Activated T-helper 1 cell treated with anti-CD3 and anti-CD28 coated beads, Interleukin-12 subunit alpha, Interleukin-12 subunit beta, Interleukin-2, Interleukin-4 antibody, amounts not matched to agents 30 ng/mL and 10 ng/mL and 1 ng/mL, durations not matched to agents 14 hours and 24 hours and 36 hours (primary cell): ENCODE measurements around the gene ORC3. TPM values are rescaled to one million over a fixed set of nuclear protein-coding genes. Genes with fewer than 3 reads are reported as not detected.
A peak's percentile ranks its signal among the peaks of the same experiment; 100 is the strongest.

Experiments used
- DNase-seq: peaks from one replicate; pipeline ENCODE4 v3.0.0; 2021; ENCODE audit warnings: low spot score
- H3K27ac Mint-ChIP-seq: one replicate; pipeline ENCODE4 v1.8.0; 2021; ENCODE audit warnings: mild to moderate bottlenecking, mixed read lengths
- H3K27me3 Mint-ChIP-seq: one replicate; pipeline ENCODE4 v1.8.0; 2022; ENCODE audit warnings: mild to moderate bottlenecking, moderate library complexity, mixed read lengths; ENCODE audit not compliant: insufficient read depth
- H3K36me3 Mint-ChIP-seq: one replicate; pipeline ENCODE4 v1.8.0; 2021; ENCODE audit warnings: low read depth, mixed read lengths
- H3K4me1 Mint-ChIP-seq: one replicate; pipeline ENCODE4 v1.8.0; 2021; ENCODE audit warnings: low read depth, mixed read lengths
- H3K4me3 Mint-ChIP-seq: one replicate; pipeline ENCODE4 v1.8.0; 2021; ENCODE audit warnings: mild to moderate bottlenecking, moderate library complexity, mixed read lengths
- H3K9me3 Mint-ChIP-seq: one replicate; pipeline ENCODE4 v1.8.0; 2021; ENCODE audit warnings: mixed read lengths
- intact Hi-C: fragments of 100-400 bp; cut with micrococcal nuclease; formaldehyde crosslinking; loops from one replicate; pipeline ENCODE4 v1.15.1; 2024
- total RNA-seq: library from RNA; stranded (reverse); gene quantifications from 2 replicates; pipeline ENCODE4 v1.2.3, GENCODE V29; 2022

ORC3 gene
- total RNA-seq, 1 donor from 2014 or later: 34.7 TPM

GRCh38 chr6:87654122-87654521 is 64.2 kb downstream of the ORC3 start:
- Mint-ChIP-seq H3K27me3 (no peaks in the 10 kb centered on the region), H3K36me3 (peaks cover 34% of the 10 kb centered on the region), H3K4me1 (peaks cover 38% of the 10 kb centered on the region), H3K27ac (peak overlapping the region; percentile 60), H3K9me3 (no peaks in the 10 kb centered on the region), H3K4me3 (no peak overlapping the region)
- intact Hi-C loops: loop anchor here (2.0 to 5.0 kb wide), 2 partner anchors 13 to 62 kb away; partner anchors contain the start of gene ORC3
- DNase-seq: no peak

DNA sequence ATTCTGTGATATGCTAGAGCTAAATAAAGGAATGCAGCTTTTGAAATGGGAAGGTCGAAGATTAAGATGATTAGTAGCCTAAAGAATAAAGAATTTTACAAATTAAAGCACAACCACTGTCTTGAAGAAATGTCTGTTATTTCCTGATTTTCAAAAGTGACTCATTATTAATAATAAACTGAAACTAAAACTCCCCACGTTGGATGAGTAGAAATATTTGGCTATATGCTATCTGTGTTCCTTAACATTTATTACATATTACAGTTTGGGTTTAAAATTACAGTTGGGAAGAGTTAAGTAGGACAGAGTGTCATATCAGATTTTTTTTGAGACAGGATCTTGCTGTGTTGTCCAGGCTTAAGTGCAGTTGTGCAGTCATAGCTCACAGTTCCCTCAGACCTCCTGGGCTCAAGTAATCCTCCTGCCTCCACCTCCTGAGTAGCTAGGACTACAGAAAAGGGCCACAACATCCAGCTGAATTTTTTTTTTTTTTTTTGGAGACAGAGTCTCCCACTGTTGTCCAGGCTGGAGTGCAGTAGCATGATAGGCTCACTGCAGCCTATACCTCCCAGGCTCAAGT is 65.0 kb downstream of the ORC3 start:
- H3K27me3 Mint-ChIP-seq: no peaks in the 10 kb centered on the region
- DNase-seq: no peak
- H3K9me3 Mint-ChIP-seq: no peaks in the 10 kb centered on the region
- peaks cover 34% of the 10 kb centered on the region for H3K36me3 Mint-ChIP-seq
- no peak overlapping the region for H3K4me3 Mint-ChIP-seq
- intact Hi-C loops: loop anchor here (2.0 to 5.0 kb wide), 2 partner anchors 14 to 63 kb away; partner anchors contain the start of gene ORC3
- H3K4me1 Mint-ChIP-seq: peaks cover 38% of the 10 kb centered on the region
- H3K27ac Mint-ChIP-seq: no peak overlapping the region

- intact Hi-C loops: loop anchor here (2.0 kb wide), 1 partner anchor 15 kb away; no protein-coding TSS in a partner anchor
- DNase-seq: no peak
- H3K27ac Mint-ChIP-seq: no peak overlapping the region
- peaks cover 38% of the 10 kb centered on the region for H3K4me1 Mint-ChIP-seq
- H3K4me3 Mint-ChIP-seq: no peak overlapping the region
- H3K27me3 Mint-ChIP-seq: no peaks in the 10 kb centered on the region
- no peaks in the 10 kb centered on the region for H3K9me3 Mint-ChIP-seq
- H3K36me3 Mint-ChIP-seq: peaks cover 34% of the 10 kb centered on the region
Measured at GRCh38 chr6:87655824-87656223, 65.9 kb downstream of the ORC3 start.

GRCh38 chr6:87656857-87657256 is 66.9 kb downstream of the ORC3 start:
- no peak overlapping the region for H3K4me3 Mint-ChIP-seq
- no peaks in the 10 kb centered on the region for H3K27me3 Mint-ChIP-seq
- H3K4me1 Mint-ChIP-seq: peaks cover 38% of the 10 kb centered on the region
- no peak for DNase-seq
- intact Hi-C loops: no loop called here
- H3K9me3 Mint-ChIP-seq: no peaks in the 10 kb centered on the region
- H3K27ac Mint-ChIP-seq: peak overlapping the region; percentile 74
- peaks cover 38% of the 10 kb centered on the region for H3K36me3 Mint-ChIP-seq

DNA sequence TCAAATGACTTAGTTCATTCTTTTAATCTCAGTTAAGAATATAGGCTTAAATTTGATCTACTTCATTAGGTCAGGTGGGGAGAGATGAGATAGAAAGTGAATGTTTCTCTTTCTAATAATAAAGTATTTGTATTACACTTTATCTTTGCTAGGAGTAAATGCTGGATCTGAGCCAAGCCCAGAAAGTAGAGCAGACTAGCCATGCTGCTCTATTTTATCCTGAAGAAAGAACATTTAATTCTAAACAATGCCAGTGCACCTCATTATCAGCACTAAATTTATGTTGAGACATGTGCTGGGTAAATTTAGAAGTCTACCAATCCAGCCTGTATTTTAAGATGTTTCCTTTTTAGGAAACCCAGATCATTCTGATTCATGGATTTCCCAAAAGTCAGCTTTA is 68.6 kb downstream of the ORC3 start:
- intact Hi-C loops: no loop called here
- DNase-seq: no peak
- Mint-ChIP-seq H3K9me3 (no peaks in the 10 kb centered on the region), H3K4me3 (no peak overlapping the region), H3K4me1 (peaks cover 24% of the 10 kb centered on the region), H3K36me3 (peaks cover 32% of the 10 kb centered on the region), H3K27ac (no peak overlapping the region), H3K27me3 (no peaks in the 10 kb centered on the region)

DNA sequence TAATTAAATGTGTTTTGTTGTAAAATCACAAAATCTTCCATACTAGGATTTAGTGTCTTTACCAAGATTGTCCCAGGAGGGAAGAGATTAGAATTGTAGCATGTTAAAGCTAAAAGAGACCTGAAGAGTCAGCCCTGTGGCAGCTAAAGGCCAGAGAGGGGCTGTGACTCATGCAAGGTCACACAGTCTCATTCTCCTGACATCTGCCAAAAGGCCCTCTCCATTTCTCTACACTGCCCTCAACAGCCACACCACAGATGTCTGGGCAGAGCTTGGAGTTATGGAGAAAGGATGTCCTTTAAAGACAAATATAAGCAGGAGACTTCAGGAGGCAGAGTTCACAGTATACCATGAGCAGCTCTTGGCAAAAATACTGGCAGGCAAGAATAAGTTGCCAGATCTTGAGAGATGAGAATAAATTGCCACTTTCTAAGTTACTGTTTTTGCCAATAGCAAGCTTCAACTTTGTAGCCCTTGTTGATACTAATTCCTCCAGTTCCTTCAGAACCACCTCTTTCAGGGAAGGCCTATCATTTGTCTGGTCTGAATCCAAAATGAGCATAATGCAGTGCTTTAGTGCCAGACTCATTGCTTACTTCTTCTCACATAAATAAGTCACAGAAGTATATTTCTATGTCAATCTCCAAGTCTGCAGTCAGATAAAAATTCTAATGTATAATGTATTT is 70.4 kb downstream of the ORC3 start:
- Mint-ChIP-seq H3K4me1 (peaks cover 13% of the 10 kb centered on the region), H3K27me3 (no peaks in the 10 kb centered on the region), H3K36me3 (peaks cover 27% of the 10 kb centered on the region), H3K27ac (no peak overlapping the region), H3K9me3 (no peaks in the 10 kb centered on the region), H3K4me3 (no peak overlapping the region)
- intact Hi-C loops: no loop called here
- DNase-seq: no peak

- intact Hi-C loops: no loop called here
- peaks cover 27% of the 10 kb centered on the region for H3K36me3 Mint-ChIP-seq
- no peak overlapping the region for H3K27ac Mint-ChIP-seq
- no peak for DNase-seq
- peaks cover 13% of the 10 kb centered on the region for H3K4me1 Mint-ChIP-seq
- no peak overlapping the region for H3K4me3 Mint-ChIP-seq
- H3K9me3 Mint-ChIP-seq: no peaks in the 10 kb centered on the region
- H3K27me3 Mint-ChIP-seq: no peaks in the 10 kb centered on the region
Measured at GRCh38 chr6:87661016-87661415, 71.1 kb downstream of the ORC3 start.

DNA sequence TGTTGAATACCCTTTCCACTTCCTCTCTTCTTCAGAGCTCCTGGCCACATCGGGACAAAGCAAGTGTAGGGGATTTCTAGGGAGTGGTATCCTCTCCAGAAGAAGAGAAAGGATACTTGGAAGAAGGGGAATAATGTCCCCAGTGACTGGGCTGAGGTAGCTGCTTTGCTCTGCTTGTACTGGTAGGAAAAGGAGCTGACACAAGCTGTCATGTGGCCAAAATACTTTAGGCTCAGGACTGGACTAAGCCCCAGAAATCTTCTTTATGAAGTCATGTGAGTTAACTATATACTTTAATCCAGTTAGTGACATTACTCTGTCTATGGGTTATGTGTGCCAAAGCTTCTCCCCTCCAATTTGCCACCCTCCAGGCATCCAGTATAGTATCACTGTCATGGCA is 71.6 kb downstream of the ORC3 start:
- intact Hi-C loops: no loop called here
- peaks cover 29% of the 10 kb centered on the region for H3K36me3 Mint-ChIP-seq
- H3K27me3 Mint-ChIP-seq: no peaks in the 10 kb centered on the region
- no peak for DNase-seq
- peaks cover 13% of the 10 kb centered on the region for H3K4me1 Mint-ChIP-seq
- H3K9me3 Mint-ChIP-seq: no peaks in the 10 kb centered on the region
- H3K4me3 Mint-ChIP-seq: no peak overlapping the region
- no peak overlapping the region for H3K27ac Mint-ChIP-seq

GRCh38 chr6:87663434-87663833 is 73.5 kb downstream of the ORC3 start:
- peaks cover 21% of the 10 kb centered on the region for H3K36me3 Mint-ChIP-seq
- H3K27me3 Mint-ChIP-seq: no peaks in the 10 kb centered on the region
- intact Hi-C loops: no loop called here
- H3K4me3 Mint-ChIP-seq: no peak overlapping the region
- DNase-seq: no peak
- no peaks in the 10 kb centered on the region for H3K9me3 Mint-ChIP-seq
- no peak overlapping the region for H3K27ac Mint-ChIP-seq
- no peaks in the 10 kb centered on the region for H3K4me1 Mint-ChIP-seq

DNA sequence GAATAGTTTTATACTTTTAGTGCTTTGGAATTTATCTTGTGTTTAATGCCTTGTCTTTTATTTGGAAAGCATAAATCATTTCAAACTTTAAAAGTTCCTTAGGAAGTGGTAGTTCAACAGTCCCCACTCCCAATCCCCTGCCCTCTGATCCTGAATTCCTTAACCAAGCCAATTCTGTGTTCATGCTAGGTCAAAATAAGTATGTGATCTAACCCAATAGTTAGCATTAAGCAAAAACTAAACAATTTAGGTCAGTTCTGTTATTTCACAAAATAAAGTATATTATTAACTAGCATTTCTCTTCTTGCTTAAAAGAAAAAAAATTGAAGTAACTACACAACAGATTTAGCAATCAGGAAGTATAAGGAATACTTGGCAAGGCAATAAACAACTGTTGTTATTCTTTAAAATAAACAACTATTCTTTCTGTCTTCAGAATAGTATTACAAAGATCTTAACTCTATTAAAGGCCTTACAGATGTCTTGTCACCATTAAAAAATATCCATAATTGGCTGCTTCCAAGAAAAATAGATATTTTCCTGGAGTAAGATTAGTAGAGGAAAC is 75.1 kb downstream of the ORC3 start:
- no peaks in the 10 kb centered on the region for H3K9me3 Mint-ChIP-seq
- no peak overlapping the region for H3K4me3 Mint-ChIP-seq
- DNase-seq: no peak
- no peak overlapping the region for H3K27ac Mint-ChIP-seq
- intact Hi-C loops: no loop called here
- H3K36me3 Mint-ChIP-seq: peaks cover 18% of the 10 kb centered on the region
- H3K4me1 Mint-ChIP-seq: no peaks in the 10 kb centered on the region
- no peaks in the 10 kb centered on the region for H3K27me3 Mint-ChIP-seq

DNA sequence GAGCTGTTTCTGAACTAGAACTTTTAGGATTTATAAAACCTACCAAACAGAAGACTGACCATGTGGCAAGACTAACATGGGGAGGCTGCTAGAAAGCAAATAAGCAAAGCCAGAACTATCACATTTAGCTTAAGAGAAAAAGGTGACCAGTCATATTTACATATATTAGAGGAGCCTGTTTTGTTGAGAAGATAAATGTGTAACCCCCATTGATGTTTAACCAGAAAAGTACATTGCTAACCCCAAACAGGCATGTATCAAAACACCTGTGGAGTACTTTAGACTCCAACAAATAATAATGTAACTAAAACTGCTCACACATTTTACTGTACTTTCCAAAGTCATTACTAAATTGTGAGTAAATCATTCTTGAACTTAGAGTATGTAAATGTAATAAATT is 77.1 kb downstream of the ORC3 start:
- intact Hi-C loops: no loop called here
- H3K4me1 Mint-ChIP-seq: peaks cover 15% of the 10 kb centered on the region
- H3K27me3 Mint-ChIP-seq: no peaks in the 10 kb centered on the region
- H3K36me3 Mint-ChIP-seq: peaks cover 24% of the 10 kb centered on the region
- H3K9me3 Mint-ChIP-seq: no peaks in the 10 kb centered on the region
- H3K4me3 Mint-ChIP-seq: no peak overlapping the region
- no peak for DNase-seq
- no peak overlapping the region for H3K27ac Mint-ChIP-seq

DNA sequence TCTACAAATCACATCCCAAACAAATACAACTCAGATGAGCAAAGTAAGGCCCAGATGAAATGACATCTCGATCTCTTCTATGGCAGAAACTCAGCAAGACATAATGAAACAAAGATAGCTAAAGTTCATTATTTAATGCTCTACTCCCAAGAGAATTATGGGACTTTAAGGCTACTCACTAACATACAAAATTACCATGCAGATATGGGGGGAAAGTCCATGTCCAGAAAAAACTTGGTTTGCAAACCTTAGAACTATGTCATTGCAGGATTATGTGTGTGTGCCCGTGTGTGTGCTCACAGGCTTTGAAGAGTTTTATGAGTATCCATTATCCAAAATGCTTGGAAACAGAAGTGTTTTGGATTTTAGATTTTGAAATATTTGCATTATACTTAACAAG is 78.1 kb downstream of the ORC3 start:
- Mint-ChIP-seq H3K4me3 (no peak overlapping the region), H3K36me3 (peaks cover 27% of the 10 kb centered on the region), H3K27me3 (no peaks in the 10 kb centered on the region), H3K9me3 (no peaks in the 10 kb centered on the region), H3K4me1 (peaks cover 17% of the 10 kb centered on the region), H3K27ac (no peak overlapping the region)
- intact Hi-C loops: no loop called here
- no peak for DNase-seq

DNA sequence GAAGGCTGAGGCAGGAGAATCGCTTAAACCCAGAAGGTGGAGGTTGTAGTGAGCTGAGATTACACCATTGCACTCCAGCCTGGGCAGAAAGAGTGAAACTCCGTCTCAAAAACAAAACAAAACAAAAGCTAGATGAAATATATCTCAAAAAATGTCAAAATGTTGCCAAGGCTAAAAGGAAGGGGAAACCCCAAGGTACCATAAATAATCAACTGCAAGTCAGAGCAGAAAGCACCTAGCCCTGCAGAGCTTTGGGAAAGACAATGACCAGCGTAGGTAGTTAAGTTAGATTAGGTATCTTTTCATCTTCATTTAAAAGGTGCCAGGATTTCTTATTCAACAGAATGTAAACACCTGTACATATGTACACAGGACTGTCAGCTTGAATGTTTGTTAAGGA is 79.1 kb downstream of the ORC3 start:
- intact Hi-C loops: no loop called here
- H3K27ac Mint-ChIP-seq: no peak overlapping the region
- H3K36me3 Mint-ChIP-seq: peaks cover 22% of the 10 kb centered on the region
- peaks cover 17% of the 10 kb centered on the region for H3K4me1 Mint-ChIP-seq
- DNase-seq: no peak
- H3K4me3 Mint-ChIP-seq: no peak overlapping the region
- no peaks in the 10 kb centered on the region for H3K9me3 Mint-ChIP-seq
- H3K27me3 Mint-ChIP-seq: no peaks in the 10 kb centered on the region
